Mesenchymal stem cell (in vitro differentiated cells and primary cell): Measurements from ENCODE around the gene LIPF.

ENCODE experiments used
- DNase-seq: peaks from one replicate; pipeline ENCODE4 v3.0.0-alpha.2; 2013
- H2AFZ ChIP-seq: one replicate; pipeline ENCODE4 v1.6.1; 2013; ENCODE audit warnings: low read depth, mild to moderate bottlenecking, control low read depth, inconsistent platforms, low read length, moderate library complexity
- H2AK5ac ChIP-seq: 2 replicates; pipeline ENCODE4 v1.6.1; 2013; ENCODE audit warnings: low read length, moderate library complexity, mild to moderate bottlenecking, inconsistent platforms; ENCODE audit not compliant: severe bottlenecking
- H2BK120ac ChIP-seq: one replicate; pipeline ENCODE4 v1.6.1; 2013; ENCODE audit warnings: low read depth, mild to moderate bottlenecking, inconsistent platforms, low read length, moderate library complexity
- H2BK12ac ChIP-seq, 2 experiments: one replicate each; pipeline ENCODE4 v1.6.1; 2013; ENCODE audit warnings: inconsistent platforms in 2 of 2, low read length in 2 of 2, mild to moderate bottlenecking in 2 of 2, moderate library complexity in 2 of 2, control low read depth in 1 of 2
- H2BK15ac ChIP-seq: one replicate; pipeline ENCODE4 v1.6.1; 2013; ENCODE audit warnings: mild to moderate bottlenecking, low read depth, inconsistent platforms; ENCODE audit not compliant: poor library complexity, severe bottlenecking
- H2BK5ac ChIP-seq: 2 replicates; pipeline ENCODE4 v1.6.1; 2013; ENCODE audit warnings: low read depth, mild to moderate bottlenecking, low read length, control low read depth, inconsistent platforms; ENCODE audit not compliant: poor library complexity, severe bottlenecking
- H3K14ac ChIP-seq, 2 experiments: one replicate each; pipeline ENCODE4 v1.6.1; 2013; ENCODE audit warnings: inconsistent platforms in 2 of 2, low read length in 2 of 2, control low read depth in 1 of 2, mild to moderate bottlenecking in 1 of 2, moderate library complexity in 1 of 2
- H3K18ac ChIP-seq, 2 experiments: one replicate each; pipeline ENCODE4 v1.6.1; 2013; ENCODE audit warnings: inconsistent platforms in 2 of 2, low read length in 2 of 2, control low read depth in 1 of 2, low read depth in 1 of 2, mild to moderate bottlenecking in 1 of 2
- H3K23ac ChIP-seq, 2 experiments: one replicate each; pipeline ENCODE4 v1.6.1; 2013; ENCODE audit warnings: inconsistent platforms in 2 of 2, low read length in 2 of 2, mild to moderate bottlenecking in 2 of 2, moderate library complexity in 2 of 2, control low read depth in 1 of 2
- H3K27ac ChIP-seq: 2 replicates; pipeline ENCODE4 v1.5.1; 2013; ENCODE audit warnings: mild to moderate bottlenecking, moderate library complexity, low read length, control low read depth, inconsistent platforms; ENCODE audit not compliant: poor library complexity, severe bottlenecking
- H3K27me3 ChIP-seq, 2 experiments: 2 replicates each; pipeline versions ENCODE4 v1.6.1 to v1.7.0; 2013; ENCODE audit warnings: low read length in 2 of 2, mild to moderate bottlenecking in 2 of 2, moderate library complexity in 2 of 2, control low read depth in 1 of 2, inconsistent platforms in 1 of 2; ENCODE audit not compliant: control insufficient read depth in 1 of 2, insufficient read depth in 1 of 2
- H3K36me3 ChIP-seq, 2 experiments: 2 replicates each; pipeline versions ENCODE4 v1.6.1 to v1.7.0; 2013; ENCODE audit warnings: low read length in 2 of 2, control low read depth in 1 of 2, inconsistent platforms in 1 of 2, low read depth in 1 of 2, mild to moderate bottlenecking in 1 of 2; ENCODE audit not compliant: insufficient read depth in 2 of 2, control insufficient read depth in 1 of 2
- H3K4ac ChIP-seq, 2 experiments: one replicate each; pipeline ENCODE4 v1.6.1; 2013; ENCODE audit warnings: inconsistent platforms in 2 of 2, low read length in 2 of 2, mild to moderate bottlenecking in 2 of 2, moderate library complexity in 2 of 2, control low read depth in 1 of 2, low read depth in 1 of 2
- H3K4me1 ChIP-seq: 2 replicates; pipeline ENCODE4 v1.6.1; 2013; ENCODE audit warnings: low read depth, low read length, control low read depth; ENCODE audit not compliant: control insufficient read depth, insufficient read depth
- H3K4me2 ChIP-seq: 2 replicates; pipeline ENCODE4 v1.6.1; 2013; ENCODE audit warnings: low read length, mild to moderate bottlenecking, inconsistent platforms; ENCODE audit not compliant: poor library complexity, severe bottlenecking
- H3K4me3 ChIP-seq, 2 experiments: 2 replicates each; pipeline versions ENCODE4 v1.5.1 to v1.7.0; 2013; ENCODE audit warnings: low read length in 2 of 2, mild to moderate bottlenecking in 2 of 2, control low read depth in 1 of 2, low read depth in 1 of 2; ENCODE audit not compliant: insufficient read depth in 1 of 2
- H3K79me1 ChIP-seq: replicated peaks from 2 replicates; pipeline ENCODE4 v1.6.1; 2013; ENCODE audit warnings: mild to moderate bottlenecking, control low read depth, low read length, inconsistent platforms; ENCODE audit not compliant: poor library complexity, severe bottlenecking
- H3K9ac ChIP-seq: 2 replicates; pipeline ENCODE4 v1.7.0; 2013; ENCODE audit warnings: mild to moderate bottlenecking, low read length, moderate library complexity
- H3K9me3 ChIP-seq: 2 replicates; pipeline ENCODE4 v1.7.0; 2013; ENCODE audit warnings: mild to moderate bottlenecking, low read length; ENCODE audit not compliant: control insufficient read depth
- H4K8ac ChIP-seq: one replicate; pipeline ENCODE4 v1.6.1; 2013; ENCODE audit warnings: inconsistent platforms, mild to moderate bottlenecking, low read length, moderate library complexity
- H4K91ac ChIP-seq: one replicate; pipeline ENCODE4 v1.6.1; 2013; ENCODE audit warnings: mild to moderate bottlenecking, low read length, inconsistent platforms
- WGBS: methylation state at CpG from one replicate; pipeline ENCODE4 v1.1.7; 2013; ENCODE audit warnings: mixed read lengths; 5-methylcytosine and 5-hydroxymethylcytosine counted together

LIPF gene

GRCh38 chr10:88670497-88670896 is 6.3 kb downstream of the LIPF start:
- no peak overlapping the region for H2BK5ac ChIP-seq
- no peak overlapping the region for H2BK12ac ChIP-seq
- WGBS = 95% methylated on average over 2 of the region's 2 CpGs
- no peak overlapping the region for H3K18ac ChIP-seq
- H3K79me1 ChIP-seq = no peaks in the 10 kb centered on the region
- no peak overlapping the region for H3K4me3 ChIP-seq
- no peak for DNase-seq
- H3K4me1 ChIP-seq = no peaks in the 10 kb centered on the region
- H2BK15ac ChIP-seq = no peak overlapping the region
- H4K8ac ChIP-seq = no peak overlapping the region
- no peaks in the 10 kb centered on the region for H3K27me3 ChIP-seq
- no peaks in the 10 kb centered on the region for H3K36me3 ChIP-seq
- H3K9me3 ChIP-seq = no peaks in the 10 kb centered on the region
- no peak overlapping the region for H2AK5ac ChIP-seq
- no peak overlapping the region for H2AFZ ChIP-seq
- no peak overlapping the region for H3K4ac ChIP-seq
- H3K9ac ChIP-seq = no peak overlapping the region
- no peak overlapping the region for H3K27ac ChIP-seq
- no peak overlapping the region for H2BK120ac ChIP-seq
- H3K4me2 ChIP-seq = no peak overlapping the region
- H4K91ac ChIP-seq = no peak overlapping the region
- H3K14ac ChIP-seq = no peak overlapping the region
- no peak overlapping the region for H3K23ac ChIP-seq

- Histone ChIP-seq H3K23ac (no peak overlapping the region), H3K27ac (no peak overlapping the region), H3K27me3 (no peaks in the 10 kb centered on the region), H4K91ac (no peak overlapping the region), H3K14ac (no peak overlapping the region), H3K9me3 (no peaks in the 10 kb centered on the region), H3K4me2 (no peak overlapping the region), H2BK5ac (no peak overlapping the region), H2BK15ac (no peak overlapping the region), H4K8ac (no peak overlapping the region), H3K79me1 (no peaks in the 10 kb centered on the region), H3K9ac (no peak overlapping the region), H2BK12ac (no peak overlapping the region), H3K4ac (no peak overlapping the region), H3K4me3 (no peak overlapping the region), H3K4me1 (no peaks in the 10 kb centered on the region), H2BK120ac (no peak overlapping the region), H3K18ac (no peak overlapping the region), H2AK5ac (no peak overlapping the region), H2AFZ (no peak overlapping the region), H3K36me3 (no peaks in the 10 kb centered on the region)
- 40% methylated on average over 1 of the region's 2 CpGs for WGBS
- DNase-seq = peak; percentile 44
These were observed 7.8 kb downstream of the LIPF start for GRCh38 chr10:88672041-88672440.

- Histone ChIP-seq H2BK5ac (no peak overlapping the region), H3K23ac (no peak overlapping the region), H3K9me3 (no peaks in the 10 kb centered on the region), H3K27me3 (no peaks in the 10 kb centered on the region), H3K27ac (no peak overlapping the region), H3K4me2 (no peak overlapping the region), H3K4me1 (no peaks in the 10 kb centered on the region), H4K91ac (no peak overlapping the region), H3K4ac (no peak overlapping the region), H2BK12ac (no peak overlapping the region), H4K8ac (no peak overlapping the region), H2AFZ (no peak overlapping the region), H3K9ac (no peak overlapping the region), H3K36me3 (no peaks in the 10 kb centered on the region), H2BK120ac (no peak overlapping the region), H2AK5ac (no peak overlapping the region), H3K4me3 (no peak overlapping the region), H3K18ac (no peak overlapping the region), H3K14ac (no peak overlapping the region), H2BK15ac (no peak overlapping the region), H3K79me1 (no peaks in the 10 kb centered on the region)
- DNase-seq = no peak
- 75% methylated on average over 4 of the region's 4 CpGs for WGBS
These were observed 12.2 kb downstream of the LIPF start for GRCh38 chr10:88676283-88677060.

GRCh38 chr10:88680958-88681357 is 16.7 kb downstream of the LIPF start:
- no peak overlapping the region for H3K4ac ChIP-seq
- H3K27ac ChIP-seq = no peak overlapping the region
- DNase-seq = no peak
- no peak overlapping the region for H2AFZ ChIP-seq
- no peak overlapping the region for H4K91ac ChIP-seq
- H3K36me3 ChIP-seq = no peaks in the 10 kb centered on the region
- no peak overlapping the region for H2BK12ac ChIP-seq
- H3K18ac ChIP-seq = no peak overlapping the region
- H3K4me2 ChIP-seq = no peak overlapping the region
- no peak overlapping the region for H2AK5ac ChIP-seq
- H3K79me1 ChIP-seq = no peaks in the 10 kb centered on the region
- H3K4me1 ChIP-seq = no peaks in the 10 kb centered on the region
- H3K23ac ChIP-seq = no peak overlapping the region
- no peaks in the 10 kb centered on the region for H3K27me3 ChIP-seq
- H2BK120ac ChIP-seq = no peak overlapping the region
- no peak overlapping the region for H3K9ac ChIP-seq
- H2BK15ac ChIP-seq = no peak overlapping the region
- 86% methylated on average over 1 of the region's 4 CpGs for WGBS
- no peak overlapping the region for H3K14ac ChIP-seq
- no peaks in the 10 kb centered on the region for H3K9me3 ChIP-seq
- H4K8ac ChIP-seq = no peak overlapping the region
- no peak overlapping the region for H2BK5ac ChIP-seq
- H3K4me3 ChIP-seq = no peak overlapping the region
